OCI-LY3 (cell line): Measurements from ENCODE around the gene CLHC1.

ENCODE experiments used
- EZH2phosphoT487 ChIP-seq: fragments of 200-600 bp; shearing (Covaris generic); IDR thresholded peaks from 2 replicates; pipeline ENCODE4 v1.6.1; 2018; ENCODE audit warnings: antibody characterized with exemption, mixed run types, low read depth
- TF ChIP-seq, protein P1 (sequence below): fragments of 200-600, 300-600 bp; sonication (generic); IDR thresholded peaks from 2 replicates; pipeline ENCODE4 v1.5.1; 2014; ENCODE audit warnings: antibody characterized with exemption, low read length, low read depth

DNA sequence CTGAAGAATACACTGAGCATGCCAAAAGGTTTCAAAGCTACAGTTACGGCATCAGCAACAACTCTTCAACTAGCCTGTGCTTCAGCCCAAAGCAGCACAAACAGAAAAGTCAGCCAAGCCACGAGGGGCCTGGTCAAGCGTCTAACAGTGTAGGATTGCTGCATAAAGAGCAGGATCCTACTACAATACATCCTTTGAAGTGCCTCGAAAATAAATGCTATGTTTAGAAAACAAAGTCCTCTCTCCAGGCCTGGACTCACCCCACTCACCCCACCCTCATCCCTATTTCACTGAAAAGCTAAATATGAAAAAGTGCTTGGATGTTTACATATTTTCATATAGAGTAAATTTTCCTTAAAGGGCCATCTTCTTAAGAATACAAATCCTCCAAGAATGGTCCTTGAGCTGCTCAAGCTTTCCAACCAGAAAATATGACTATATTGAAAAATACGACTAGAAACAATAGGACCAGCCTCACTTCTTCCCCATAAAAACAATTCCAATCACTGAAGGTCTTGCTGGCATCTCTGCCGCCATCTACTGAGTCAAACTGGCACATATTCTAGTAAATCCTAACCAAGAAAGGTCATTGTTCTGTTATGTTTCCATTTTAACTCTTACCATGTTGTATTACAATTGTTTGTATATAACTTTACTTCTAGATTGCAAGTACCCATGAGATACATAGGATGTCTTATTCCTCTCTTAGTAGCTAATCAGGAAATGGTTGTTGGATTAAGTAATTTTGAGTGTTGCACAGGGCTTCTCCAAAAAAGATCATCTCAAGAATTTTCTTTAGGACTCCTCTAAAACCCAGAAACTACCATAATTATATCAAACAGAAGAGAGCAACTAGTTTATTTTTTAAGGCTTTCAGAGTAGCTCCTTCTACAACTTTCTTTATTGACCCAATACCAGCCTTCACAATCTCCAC, 63.6 kb downstream of the CLHC1 start:
- TF ChIP-seq, protein P1, sequence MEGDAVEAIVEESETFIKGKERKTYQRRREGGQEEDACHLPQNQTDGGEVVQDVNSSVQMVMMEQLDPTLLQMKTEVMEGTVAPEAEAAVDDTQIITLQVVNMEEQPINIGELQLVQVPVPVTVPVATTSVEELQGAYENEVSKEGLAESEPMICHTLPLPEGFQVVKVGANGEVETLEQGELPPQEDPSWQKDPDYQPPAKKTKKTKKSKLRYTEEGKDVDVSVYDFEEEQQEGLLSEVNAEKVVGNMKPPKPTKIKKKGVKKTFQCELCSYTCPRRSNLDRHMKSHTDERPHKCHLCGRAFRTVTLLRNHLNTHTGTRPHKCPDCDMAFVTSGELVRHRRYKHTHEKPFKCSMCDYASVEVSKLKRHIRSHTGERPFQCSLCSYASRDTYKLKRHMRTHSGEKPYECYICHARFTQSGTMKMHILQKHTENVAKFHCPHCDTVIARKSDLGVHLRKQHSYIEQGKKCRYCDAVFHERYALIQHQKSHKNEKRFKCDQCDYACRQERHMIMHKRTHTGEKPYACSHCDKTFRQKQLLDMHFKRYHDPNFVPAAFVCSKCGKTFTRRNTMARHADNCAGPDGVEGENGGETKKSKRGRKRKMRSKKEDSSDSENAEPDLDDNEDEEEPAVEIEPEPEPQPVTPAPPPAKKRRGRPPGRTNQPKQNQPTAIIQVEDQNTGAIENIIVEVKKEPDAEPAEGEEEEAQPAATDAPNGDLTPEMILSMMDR = peak; percentile 86
- no peak for TF ChIP-seq EZH2phosphoT487
